SKM-1 treated with dmso at 0.1 percent for 144 hours (cell line): ENCODE measurements around the gene GGN.
"Not testable (repeated sequence)": the region's sequence is repeated elsewhere in the genome, so short reads cannot be mapped to it uniquely, and the experiment has no call there.

Experiments used
- DNase-seq: peaks from one replicate; lab custom pipeline; 2025; ENCODE audit not compliant: unreplicated experiment; lab: John Stamatoyannopoulos, UW

The GGN gene

DNA sequence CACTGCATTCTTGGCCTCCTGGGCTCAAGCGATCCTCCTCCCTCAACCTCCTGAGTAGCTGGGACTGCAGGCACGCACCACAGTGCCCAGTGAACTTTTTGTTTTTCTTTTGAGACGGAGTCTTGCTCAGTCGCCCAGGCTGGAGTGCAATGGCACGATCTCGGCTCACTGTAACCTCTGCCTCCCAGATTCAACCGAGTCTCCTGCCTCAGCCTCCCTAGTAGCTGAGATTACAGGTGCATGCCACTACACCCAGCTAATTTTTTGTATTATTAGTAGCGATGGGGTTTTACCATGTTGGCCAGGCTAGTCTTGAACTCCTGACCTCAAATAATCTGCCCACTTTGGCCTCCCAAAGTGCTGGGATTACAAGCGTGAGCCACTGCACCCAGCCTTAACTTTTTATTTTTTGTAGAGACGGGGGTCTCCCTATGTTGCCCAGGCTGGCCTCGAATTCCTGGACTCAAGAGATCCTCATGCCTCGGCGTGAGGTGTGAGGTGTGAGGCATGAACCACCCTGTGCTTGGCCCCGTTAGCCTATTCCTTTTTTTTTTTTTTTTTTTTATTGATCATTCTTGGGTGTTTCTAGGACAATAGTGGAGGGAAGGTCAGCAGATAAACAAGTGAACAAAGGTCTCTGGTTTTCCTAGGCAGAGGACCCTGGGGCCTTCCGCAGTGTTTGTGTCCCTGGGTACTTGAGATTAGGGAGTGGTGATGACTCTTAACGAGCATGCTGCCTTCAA lies 24.7 kb downstream of the GGN start:
- not testable (repeated sequence) for DNase-seq

DNA sequence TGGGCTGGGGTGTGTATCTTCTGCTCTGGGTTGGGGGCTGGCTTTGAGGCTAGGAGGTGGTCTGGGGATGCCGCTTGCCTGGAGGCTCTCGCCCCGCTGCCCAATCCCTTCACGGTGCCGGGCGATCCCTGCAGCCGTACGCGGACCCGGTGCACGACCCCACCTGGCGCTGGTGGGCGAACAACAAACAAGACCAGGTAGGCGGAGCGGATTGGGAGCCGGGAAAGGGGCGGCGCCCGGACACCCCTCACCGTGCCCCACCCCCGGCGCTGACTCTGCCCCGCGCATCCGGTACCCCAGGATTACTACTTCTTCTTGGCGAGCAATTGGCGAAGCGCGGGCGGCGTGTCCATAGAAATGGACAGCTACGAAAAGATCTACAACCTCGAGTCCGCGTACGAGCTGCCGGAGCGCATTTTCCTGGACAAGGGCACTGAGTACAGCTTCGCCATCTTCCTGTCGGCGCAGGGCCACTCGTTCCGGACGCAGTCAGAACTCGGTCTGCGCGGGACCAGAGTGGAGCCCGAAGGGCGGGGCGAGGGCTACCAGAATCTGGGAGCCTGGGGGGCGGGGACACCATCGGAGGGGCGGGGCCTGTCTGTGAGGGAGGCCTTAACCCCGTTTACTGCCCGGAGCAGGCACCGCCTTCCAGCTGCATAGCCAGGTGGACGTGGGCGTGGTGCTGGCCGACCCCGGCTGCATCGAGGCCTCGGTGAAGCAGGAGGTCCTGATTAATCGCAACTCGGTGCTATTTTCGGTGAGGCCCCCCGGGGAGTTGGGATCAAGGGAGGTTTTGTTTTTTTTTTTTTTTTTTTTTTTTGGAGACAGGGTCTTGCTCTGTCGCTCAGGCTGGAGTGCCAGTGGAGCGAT lies 25.5 kb downstream of the GGN start:
- no peak for DNase-seq

DNA sequence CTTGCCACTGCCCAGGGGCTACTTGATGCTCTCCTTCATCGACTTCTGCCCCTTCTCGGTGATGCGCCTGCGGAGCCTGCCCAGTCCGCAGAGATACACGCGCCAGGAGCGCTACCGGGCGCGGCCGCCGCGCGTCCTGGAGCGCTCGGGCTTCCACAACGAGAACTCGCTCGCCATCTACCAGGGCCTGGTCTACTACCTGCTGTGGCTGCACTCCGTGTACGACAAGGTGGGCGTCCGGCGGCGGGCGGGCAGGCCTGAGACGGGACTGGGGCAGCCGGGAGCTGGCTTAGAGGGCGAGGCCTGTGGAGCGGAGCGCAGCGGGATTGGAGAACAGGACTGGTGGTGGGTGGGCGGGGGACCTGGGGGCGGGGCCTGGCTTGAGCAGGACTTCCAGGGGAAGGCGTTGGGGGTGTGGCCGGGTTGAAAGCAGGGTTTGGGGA lies 26.2 kb downstream of the GGN start:
- DNase-seq = peak; percentile 5

DNA sequence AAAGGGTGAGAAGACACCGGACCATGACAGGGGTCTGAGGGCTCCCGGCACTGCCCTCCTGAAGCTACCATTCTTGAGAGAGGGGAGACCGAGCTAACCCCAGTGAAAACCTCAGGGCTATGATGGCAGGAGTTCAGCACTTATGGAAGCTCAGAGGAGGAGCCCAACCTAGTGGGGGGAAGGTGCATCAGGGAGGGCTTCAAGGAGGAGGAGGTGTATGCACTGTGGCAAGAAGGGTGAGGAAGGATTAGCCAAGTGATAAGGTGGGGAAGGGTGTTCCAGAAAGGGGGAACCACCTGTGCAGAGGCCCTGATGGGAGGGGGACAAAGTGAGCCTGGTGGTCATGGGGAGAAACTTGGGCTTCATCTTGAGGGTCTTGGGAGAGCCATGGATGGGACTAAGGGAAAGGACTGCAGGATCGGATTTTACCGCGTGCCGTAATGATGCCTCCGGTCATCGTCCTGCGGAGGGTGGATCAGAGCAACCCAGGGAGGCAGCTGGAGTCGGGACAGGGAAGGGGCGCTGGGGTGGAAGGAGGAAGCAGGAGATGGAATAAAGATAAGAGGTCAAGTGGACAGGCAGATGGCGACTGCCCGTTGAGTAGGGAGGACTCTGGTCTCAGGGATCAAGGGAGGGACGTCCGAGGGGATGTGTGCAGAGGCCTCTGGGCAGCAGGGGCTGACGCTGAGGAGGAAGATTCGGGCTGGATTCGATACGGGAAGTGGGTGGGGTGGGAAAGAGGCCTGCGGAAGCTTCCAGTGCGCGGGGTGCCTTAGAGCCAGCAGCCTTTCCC lies 26.8 kb downstream of the GGN start:
- DNase-seq = no peak

DNA sequence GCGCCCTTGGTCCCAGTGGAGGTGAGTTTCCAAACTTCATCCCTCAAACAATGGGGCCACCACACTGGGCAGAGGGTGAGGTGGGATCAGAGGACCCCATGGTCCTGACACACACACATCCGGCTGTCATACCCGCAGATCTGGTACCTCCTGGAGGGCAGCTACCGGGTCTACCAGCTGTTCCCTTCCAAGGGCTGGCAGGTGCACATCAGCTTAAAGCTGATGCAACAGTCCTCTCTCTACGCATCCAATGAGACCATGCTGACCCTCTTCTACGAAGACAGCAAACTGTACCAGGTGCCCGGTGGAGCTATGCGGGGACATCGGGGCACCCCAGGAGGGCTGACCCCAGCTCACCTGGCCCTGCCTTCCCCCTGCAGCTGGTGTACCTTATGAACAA lies 27.5 kb downstream of the GGN start:
- no peak for DNase-seq

DNA sequence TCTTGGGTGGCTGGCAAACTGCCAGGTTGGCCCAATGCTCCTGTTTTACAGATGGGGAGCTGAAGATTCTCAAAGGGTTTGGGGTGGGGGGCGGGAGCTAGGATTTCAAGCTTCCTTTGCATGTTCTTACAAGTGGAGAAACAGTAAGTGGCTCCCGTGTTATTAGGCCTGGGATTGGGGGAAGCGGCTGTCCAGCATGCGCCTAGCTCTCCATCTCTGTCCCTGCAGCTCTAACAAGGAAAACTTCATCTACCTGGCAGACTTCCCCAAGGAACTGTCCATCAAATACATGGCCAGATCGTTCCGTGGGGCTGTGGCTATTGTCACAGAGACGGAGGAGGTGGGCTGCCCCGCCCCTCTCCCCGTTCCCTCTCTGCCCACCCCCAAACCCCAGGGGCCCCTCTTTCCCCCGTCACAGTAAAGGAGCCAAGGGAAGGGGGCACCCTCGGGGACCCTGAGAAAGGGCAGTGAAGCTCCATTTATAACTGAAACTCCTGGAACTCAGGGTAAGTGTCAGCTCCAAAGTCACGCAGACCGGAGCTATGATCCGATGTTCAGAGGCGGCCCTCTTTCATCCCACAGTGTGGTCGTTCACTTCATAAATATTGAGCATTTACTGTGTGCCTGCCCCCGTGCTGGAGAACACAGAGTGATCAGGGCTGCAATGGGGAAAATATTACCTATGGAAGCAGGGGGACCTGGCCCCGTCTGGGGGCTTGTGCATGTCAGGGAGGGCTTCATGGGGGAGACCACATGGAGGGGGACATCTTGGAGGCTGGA lies 28.4 kb downstream of the GGN start:
- no peak for DNase-seq

DNA sequence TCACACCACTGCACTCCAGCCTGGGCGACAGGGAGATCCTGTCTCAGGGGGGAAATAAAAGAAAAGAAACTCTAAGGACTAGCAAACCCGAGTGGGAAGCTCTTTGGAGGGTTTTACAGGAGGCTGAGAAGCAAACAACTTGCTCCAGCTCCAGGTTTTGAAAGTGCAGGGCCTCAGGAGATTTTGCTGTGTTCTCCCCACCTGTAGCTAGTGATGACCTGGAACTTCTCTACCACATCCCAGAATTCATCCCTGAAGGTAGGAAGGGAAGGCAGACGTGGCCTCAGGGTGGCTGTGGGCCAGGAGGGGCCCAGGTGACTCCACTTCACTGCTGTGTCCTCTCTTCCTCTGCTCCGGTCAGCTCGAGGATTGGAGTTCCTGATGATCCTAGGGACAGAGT lies 29.8 kb downstream of the GGN start:
- no peak for DNase-seq

DNA sequence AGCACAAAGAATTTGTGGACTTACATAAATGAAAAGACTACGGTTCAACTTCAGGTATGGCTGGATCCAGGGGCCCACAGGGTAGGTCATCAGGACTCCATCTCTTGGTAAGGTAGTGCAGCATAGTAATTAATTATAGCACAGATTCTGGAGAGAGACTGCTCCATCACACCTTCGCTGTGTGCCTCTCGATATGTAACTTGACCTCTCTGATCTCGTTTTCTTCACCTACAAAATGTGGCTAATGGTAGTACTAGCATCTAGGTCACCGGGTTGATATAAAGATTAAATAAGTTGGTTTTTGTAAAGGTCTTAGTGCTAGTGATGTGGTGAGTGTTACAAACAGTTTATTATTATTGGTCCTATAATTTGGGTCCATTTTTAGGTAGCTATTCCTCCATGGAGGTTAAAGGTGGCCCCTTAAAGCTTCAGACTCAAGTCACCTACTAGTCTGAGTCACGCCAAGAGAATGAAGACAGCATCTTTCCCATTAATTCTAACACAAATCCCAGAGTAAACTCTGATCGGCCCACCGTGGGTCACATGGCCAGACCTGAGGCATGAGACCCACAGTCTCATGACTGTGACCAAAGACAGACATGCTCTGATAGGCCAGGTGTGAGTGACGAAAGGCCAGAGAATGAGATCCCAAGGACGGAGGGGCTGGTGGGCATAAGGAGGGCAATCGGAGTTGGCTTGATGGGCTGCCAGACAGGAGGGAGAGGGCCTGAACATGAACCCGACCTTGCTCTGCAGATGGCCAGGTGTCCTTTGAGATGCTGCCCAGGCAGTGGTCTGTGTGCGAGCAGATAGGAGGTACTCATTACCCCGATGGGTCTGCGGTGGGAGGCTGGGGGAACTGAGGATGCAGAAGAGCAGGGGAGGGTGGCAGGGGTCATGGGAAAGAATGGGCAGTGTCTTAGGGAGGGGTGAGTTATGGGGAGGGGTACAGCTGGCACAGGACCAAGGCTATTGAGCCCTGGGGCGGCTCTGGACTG lies 31.8 kb downstream of the GGN start:
- no peak for DNase-seq

DNA sequence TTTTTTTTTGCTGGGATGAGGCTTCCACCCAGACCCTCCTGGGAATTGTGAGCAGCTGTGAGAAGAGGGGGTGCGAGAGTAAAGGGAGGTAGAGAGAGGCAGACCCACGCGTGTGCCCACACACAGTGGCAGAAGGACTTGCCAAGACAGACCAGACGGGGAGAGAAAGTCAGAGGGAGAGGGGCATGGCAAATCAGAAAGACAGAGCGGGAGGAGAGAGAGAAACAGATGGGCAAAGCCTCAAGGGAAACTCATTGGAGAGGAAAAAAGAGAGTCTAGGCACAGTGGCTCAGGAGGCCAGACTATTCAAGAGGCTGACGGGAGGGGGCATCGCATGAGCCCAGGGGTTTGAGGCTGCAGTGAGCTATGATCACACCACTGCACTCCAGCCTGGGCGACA lies 35.2 kb downstream of the GGN start:
- no peak for DNase-seq

DNA sequence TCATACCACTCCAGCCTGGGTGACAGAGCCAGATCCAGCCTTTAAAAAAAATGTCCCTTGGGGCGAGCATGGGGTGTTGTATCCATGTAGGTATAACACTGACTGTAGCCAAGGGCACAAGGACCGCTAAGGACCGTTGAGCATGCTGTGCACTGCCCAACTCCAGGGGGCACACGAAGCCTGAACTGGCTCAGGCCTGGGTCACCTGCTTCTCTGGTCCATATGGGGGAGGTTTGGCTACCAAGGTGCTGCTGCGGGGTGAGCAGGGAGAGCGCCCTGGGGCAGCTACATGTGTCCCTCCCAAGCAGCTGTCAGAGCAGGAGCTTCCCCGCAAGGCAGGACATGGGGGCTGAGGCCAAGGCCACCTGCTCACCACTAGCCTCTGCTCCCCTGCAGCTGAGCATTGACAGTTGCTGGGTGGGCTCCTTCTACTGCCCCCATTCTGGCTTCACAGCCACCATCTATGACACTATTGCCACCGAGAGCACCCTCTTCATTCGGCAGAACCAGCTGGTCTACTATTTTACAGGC lies 35.9 kb downstream of the GGN start:
- DNase-seq = no peak

DNA sequence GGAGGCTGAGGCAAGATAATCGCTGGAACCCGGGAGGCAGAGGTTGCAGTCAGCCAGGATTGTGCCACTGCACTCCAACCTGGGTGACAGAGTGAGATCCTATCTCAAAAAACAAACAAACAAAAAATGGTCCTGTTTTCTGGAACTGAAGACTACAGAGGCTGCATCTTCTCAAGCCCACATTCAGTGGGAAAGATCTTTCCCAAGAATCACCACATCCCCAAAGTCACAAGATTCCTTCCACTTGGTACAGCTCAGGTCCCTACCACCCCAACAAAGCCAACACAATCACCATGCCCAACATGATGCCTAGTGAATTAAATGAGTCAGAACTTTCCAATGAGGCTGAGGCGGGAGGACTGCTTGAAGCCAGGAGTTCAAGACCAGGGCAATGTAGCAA lies 37.0 kb downstream of the GGN start:
- no peak for DNase-seq

DNA sequence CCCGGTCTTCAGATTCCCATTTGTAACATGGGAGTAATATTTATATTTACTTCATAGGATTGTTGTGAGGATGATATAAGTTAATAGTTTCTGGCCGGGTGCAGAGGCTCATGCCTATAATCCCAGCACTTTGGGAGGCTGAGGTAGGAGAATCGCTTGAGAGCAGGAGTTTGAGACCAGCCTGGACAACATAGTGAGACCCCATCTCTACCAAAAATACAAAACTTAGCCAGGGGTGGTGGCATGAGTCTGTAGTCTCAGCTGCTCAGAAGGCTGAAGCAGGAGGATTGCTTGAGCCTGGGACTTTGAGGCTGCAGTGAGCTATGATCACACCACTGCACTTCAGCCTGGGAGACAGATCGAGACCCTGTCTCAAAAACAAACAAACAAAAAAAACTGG lies 41.0 kb downstream of the GGN start:
- DNase-seq = no peak

DNA sequence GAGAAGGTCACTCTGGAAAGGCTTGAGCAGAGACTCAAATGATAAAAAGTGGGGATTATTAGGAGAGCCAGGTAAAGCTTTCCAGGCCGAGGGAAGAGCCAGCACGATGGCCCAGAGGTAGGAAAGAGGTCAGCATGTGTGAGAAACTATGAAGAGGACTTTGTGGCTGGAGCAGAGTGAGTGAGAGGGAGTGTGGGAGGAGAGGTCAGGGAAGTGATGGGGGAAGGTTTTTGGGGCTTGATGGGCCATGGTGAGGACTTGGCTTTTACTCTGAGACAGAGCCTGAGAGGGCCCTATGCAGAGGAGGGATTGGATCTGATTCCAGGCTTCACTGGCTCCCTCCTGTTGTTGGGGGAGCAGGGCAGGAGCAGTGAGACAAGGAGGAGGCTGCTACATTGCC lies 46.9 kb downstream of the GGN start:
- DNase-seq = no peak

DNA sequence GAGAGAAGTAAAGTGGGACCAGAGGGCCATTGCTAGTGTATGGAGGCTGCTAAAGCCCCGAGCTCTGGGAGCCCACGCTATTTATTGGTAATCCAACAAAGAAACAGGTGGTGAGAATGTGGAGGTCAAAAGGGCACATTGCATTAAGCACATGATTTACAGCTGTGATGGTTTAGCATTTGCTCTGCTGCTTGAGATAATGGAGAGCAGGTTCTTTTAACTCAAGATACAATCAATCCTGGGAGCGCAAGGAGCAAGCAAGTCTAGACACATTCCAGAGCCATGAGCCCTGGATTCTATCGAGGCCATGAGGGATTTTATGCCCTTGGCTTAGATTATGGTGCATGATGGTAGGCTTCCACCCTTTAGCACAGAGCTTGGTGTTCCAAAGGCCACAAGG lies 48.8 kb downstream of the GGN start:
- DNase-seq = not testable (repeated sequence)

DNA sequence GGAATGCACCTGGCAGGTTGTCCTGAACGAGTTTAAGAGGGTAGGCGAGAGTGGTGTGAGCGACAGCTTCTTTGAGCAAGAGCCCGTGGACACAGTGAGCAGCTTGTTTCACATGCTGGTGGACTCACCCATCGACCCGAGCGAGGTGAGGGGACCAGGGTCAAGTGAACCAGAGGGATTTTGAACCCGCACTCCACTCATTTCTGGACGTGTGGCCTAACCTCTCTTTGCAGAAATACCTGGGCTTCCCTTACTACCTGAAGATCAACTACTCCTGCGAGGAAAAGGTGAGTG lies 50.5 kb downstream of the GGN start:
- no peak for DNase-seq

DNA sequence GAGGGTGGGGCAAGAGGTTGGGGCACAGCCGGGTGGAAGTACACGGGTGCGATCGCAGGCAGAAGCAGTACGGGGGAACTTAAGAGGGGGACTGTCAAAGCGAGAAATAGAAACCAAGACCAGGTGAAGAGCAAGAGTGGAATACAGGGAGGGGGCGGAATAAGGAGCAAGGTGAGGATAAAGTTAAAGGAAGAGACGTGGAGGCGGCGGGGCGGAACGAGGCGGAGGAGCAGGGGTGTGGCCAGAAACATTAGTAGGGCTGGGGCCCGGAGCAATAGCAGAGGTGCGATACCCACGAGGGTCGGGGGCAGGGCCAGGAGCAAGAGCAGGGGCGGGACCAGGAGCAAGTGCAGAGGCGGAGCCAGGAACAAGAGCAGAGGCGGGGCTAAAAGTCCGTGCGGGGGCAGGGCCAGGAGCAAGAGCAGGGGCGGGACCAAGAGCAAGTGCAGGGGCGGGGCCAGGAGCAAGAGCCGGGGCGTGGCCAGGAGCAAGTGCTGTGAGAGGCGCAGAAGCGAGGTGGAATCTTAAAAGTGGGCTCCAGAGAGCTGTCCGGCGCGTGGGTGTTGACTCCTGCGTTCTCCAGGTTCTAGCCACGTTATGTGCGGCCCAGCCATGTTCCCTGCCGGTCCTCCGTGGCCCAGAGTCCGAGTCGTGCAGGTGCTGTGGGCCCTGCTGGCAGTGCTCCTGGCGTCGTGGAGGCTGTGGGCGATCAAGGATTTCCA lies 51.0 kb downstream of the GGN start:
- DNase-seq = peak; percentile 96

DNA sequence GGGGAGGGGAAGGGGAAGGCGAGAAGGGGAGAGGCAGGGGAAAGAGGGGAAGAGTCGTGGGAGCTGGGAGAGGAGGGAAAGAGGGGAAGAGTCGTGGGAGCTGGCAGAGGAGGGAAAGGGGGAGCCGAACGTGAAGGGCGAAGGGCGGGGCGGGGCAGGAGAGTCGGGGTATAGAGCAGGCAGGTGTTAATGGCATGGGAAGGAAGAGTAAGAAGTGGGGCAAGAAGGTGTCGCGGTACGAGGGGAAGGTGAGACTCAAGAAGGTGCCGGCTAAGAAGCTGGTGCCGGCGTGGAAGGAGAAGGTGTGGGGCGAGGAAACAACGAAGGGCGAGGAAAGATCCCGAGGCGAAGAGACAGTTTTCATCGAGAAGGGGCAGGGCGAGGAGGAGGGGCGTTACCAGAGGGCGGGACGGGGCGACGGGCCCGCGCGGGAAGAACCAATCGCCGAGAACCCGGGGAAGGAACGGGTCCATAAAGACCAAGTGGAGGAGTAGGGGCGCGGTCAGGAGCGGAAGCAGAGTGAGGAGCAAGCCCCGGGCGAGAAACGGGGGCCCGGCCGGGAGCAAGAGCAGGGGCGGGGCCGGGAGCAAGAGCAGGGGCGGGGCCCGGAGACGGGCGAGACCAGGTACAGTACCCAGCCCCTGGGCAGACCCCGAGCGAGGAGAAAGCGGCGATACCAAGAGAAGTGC lies 51.7 kb downstream of the GGN start:
- DNase-seq = peak; percentile 92
